ENCODE results near the gene FGF21. TPM values are rescaled to one million over a fixed set of nuclear protein-coding genes. Genes with fewer than 3 reads are reported as not detected.

FGF21 gene
- total and polyA plus RNA-seq, 2 donors (not counting 1 experiment from before 2014, with no cell fraction given): not detected

- H3K4me3 ChIP-seq (replicated peaks in 1 of 4; ENCODE audit: control extremely low read depth in 1 of 4, insufficient read depth in 1 of 4, low read depth in 3 of 4, low read length in 4 of 4): no peak overlapping the region
- H3K27ac ChIP-seq (ENCODE audit: insufficient read depth, low read length): no peak overlapping the region
- no peak overlapping the region for H3K9ac ChIP-seq (ENCODE audit: insufficient read depth, low read length)
- DNase-seq (ENCODE audit: low read depth in 2 of 2): no peak
- no peaks in the 10 kb centered on the region for H4K20me1 ChIP-seq (ENCODE audit: control insufficient read depth, extremely low read depth, insufficient read depth, low read length)
- no peak overlapping the region for H3K4me2 ChIP-seq (ENCODE audit: extremely low read depth, insufficient read depth, low read length)
- H2AFZ ChIP-seq (ENCODE audit: low read length): no peak overlapping the region
- TF ChIP-seq EZH2 (IDR thresholded peaks at IDR 0.05; ENCODE audit: low read length, missing control alignments): no peak
- TF ChIP-seq, protein P1, sequence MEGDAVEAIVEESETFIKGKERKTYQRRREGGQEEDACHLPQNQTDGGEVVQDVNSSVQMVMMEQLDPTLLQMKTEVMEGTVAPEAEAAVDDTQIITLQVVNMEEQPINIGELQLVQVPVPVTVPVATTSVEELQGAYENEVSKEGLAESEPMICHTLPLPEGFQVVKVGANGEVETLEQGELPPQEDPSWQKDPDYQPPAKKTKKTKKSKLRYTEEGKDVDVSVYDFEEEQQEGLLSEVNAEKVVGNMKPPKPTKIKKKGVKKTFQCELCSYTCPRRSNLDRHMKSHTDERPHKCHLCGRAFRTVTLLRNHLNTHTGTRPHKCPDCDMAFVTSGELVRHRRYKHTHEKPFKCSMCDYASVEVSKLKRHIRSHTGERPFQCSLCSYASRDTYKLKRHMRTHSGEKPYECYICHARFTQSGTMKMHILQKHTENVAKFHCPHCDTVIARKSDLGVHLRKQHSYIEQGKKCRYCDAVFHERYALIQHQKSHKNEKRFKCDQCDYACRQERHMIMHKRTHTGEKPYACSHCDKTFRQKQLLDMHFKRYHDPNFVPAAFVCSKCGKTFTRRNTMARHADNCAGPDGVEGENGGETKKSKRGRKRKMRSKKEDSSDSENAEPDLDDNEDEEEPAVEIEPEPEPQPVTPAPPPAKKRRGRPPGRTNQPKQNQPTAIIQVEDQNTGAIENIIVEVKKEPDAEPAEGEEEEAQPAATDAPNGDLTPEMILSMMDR (conservative IDR thresholded peaks at IDR 0.05 in 1 of 2, IDR thresholded peaks at IDR 0.05 in 1 of 2; ENCODE audit: low read depth in 1 of 2, low read length in 2 of 2): no peak
- H3K9me3 ChIP-seq (ENCODE audit: control insufficient read depth, insufficient read depth, low read depth, low read length): no peaks in the 10 kb centered on the region
- H3K27me3 ChIP-seq (ENCODE audit: control insufficient read depth, insufficient read depth, low read length): no peaks in the 10 kb centered on the region
- no peaks in the 10 kb centered on the region for H3K36me3 ChIP-seq (ENCODE audit: control insufficient read depth, insufficient read depth, low read length)
- H3K79me2 ChIP-seq (ENCODE audit: control insufficient read depth, insufficient read depth, low read length): no peaks in the 10 kb centered on the region
- H3K4me1 ChIP-seq (ENCODE audit: control insufficient read depth, extremely low read depth, insufficient read depth, low read length): peaks cover 2% of the 10 kb centered on the region
Measured at GRCh38 chr19:48726556-48726955, 28.8 kb upstream of the FGF21 start.

GRCh38 chr19:48728911-48729664 is 26.2 kb upstream of the FGF21 start:
- no peak for DNase-seq (ENCODE audit: low read depth in 2 of 2)
- Histone ChIP-seq H3K27me3 (ENCODE audit: control insufficient read depth, insufficient read depth, low read length) (no peaks in the 10 kb centered on the region), H2AFZ (ENCODE audit: low read length) (no peak overlapping the region), H3K36me3 (ENCODE audit: control insufficient read depth, insufficient read depth, low read length) (no peaks in the 10 kb centered on the region), H3K79me2 (ENCODE audit: control insufficient read depth, insufficient read depth, low read length) (no peaks in the 10 kb centered on the region), H3K9me3 (ENCODE audit: control insufficient read depth, insufficient read depth, low read depth, low read length) (no peaks in the 10 kb centered on the region), H3K4me2 (ENCODE audit: extremely low read depth, insufficient read depth, low read length) (no peak overlapping the region), H3K4me1 (ENCODE audit: control insufficient read depth, extremely low read depth, insufficient read depth, low read length) (peaks cover 2% of the 10 kb centered on the region), H3K4me3 (replicated peaks in 1 of 4; ENCODE audit: control extremely low read depth in 1 of 4, insufficient read depth in 1 of 4, low read depth in 3 of 4, low read length in 4 of 4) (peak overlapping the region in 1 of 4 experiments; percentile 25), H3K9ac (ENCODE audit: insufficient read depth, low read length) (no peak overlapping the region), H4K20me1 (ENCODE audit: control insufficient read depth, extremely low read depth, insufficient read depth, low read length) (no peaks in the 10 kb centered on the region), H3K27ac (ENCODE audit: insufficient read depth, low read length) (no peak overlapping the region)
- no peak for TF ChIP-seq EZH2 (IDR thresholded peaks at IDR 0.05; ENCODE audit: low read length, missing control alignments)
- TF ChIP-seq, protein P1 (conservative IDR thresholded peaks at IDR 0.05 in 1 of 2, IDR thresholded peaks at IDR 0.05 in 1 of 2; ENCODE audit: low read depth in 1 of 2, low read length in 2 of 2): no peak

DNA sequence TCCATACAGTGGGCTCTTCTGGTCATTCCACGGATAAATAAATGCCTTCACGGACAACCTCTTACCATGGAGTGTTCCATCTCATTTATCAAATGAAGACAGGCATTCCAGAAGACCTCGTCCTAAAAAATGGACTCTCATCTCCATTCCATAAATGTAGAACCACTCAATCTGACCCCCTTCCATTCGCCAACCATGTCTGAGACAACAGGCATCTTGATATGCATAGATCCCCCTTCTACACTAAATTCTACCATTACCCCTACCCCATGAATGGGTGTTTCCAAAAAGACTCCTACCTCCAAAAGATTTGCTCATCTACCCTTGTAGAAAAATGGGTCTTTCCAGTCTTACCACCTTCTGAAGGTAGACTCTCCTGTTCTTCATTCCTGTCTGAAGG is 23.9 kb upstream of the FGF21 start:
- Histone ChIP-seq H3K4me3 (replicated peaks in 1 of 4; ENCODE audit: control extremely low read depth in 1 of 4, insufficient read depth in 1 of 4, low read depth in 3 of 4, low read length in 4 of 4) (no peak overlapping the region), H3K4me2 (ENCODE audit: extremely low read depth, insufficient read depth, low read length) (no peak overlapping the region), H2AFZ (ENCODE audit: low read length) (no peak overlapping the region), H4K20me1 (ENCODE audit: control insufficient read depth, extremely low read depth, insufficient read depth, low read length) (no peaks in the 10 kb centered on the region), H3K4me1 (ENCODE audit: control insufficient read depth, extremely low read depth, insufficient read depth, low read length) (no peaks in the 10 kb centered on the region), H3K36me3 (ENCODE audit: control insufficient read depth, insufficient read depth, low read length) (no peaks in the 10 kb centered on the region), H3K27ac (ENCODE audit: insufficient read depth, low read length) (no peak overlapping the region), H3K9ac (ENCODE audit: insufficient read depth, low read length) (no peak overlapping the region), H3K9me3 (ENCODE audit: control insufficient read depth, insufficient read depth, low read depth, low read length) (no peaks in the 10 kb centered on the region), H3K79me2 (ENCODE audit: control insufficient read depth, insufficient read depth, low read length) (no peaks in the 10 kb centered on the region), H3K27me3 (ENCODE audit: control insufficient read depth, insufficient read depth, low read length) (no peaks in the 10 kb centered on the region)
- no peak for TF ChIP-seq EZH2 (IDR thresholded peaks at IDR 0.05; ENCODE audit: low read length, missing control alignments)
- TF ChIP-seq, protein P1 (conservative IDR thresholded peaks at IDR 0.05 in 1 of 2, IDR thresholded peaks at IDR 0.05 in 1 of 2; ENCODE audit: low read depth in 1 of 2, low read length in 2 of 2): no peak
- DNase-seq (ENCODE audit: low read depth in 2 of 2): no peak
